WTC11 (cell line): ENCODE data around the gene RHOT2. TPM values are rescaled to one million over a fixed set of nuclear protein-coding genes. Genes with fewer than 3 reads are reported as not detected.

Experiments used
- ATAC-seq: fragments of 200-7000 bp; cut with Tn5 transposase; 2 replicates; pipeline ENCODE4 v1.10.0; 2021; ENCODE audit warnings: mild to moderate bottlenecking, moderate library complexity
- CTCF ChIA-PET: fragments of 300-600 bp; sonication (Branson Sonifier 250); formaldehyde crosslinking; loops from one replicate; lab custom pipeline; 2021; ENCODE audit warnings: antibody characterized with exemption; lab: Charles Lee
- POLR2A ChIA-PET: fragments of 350-600 bp; sonication (Branson Sonifier 250); formaldehyde crosslinking; loops from one replicate; lab custom pipeline; 2021; ENCODE audit warnings: antibody characterized with exemption; lab: Charles Lee
- DNase-seq: peaks from one replicate; pipeline ENCODE4 v3.0.0; 2021; ENCODE audit warnings: low spot score
- H3K27ac Mint-ChIP-seq: 2 replicates; pipeline ENCODE4 v1.8.0; 2021; ENCODE audit warnings: mixed read lengths
- H3K27me3 Mint-ChIP-seq: 2 replicates; pipeline ENCODE4 v1.8.0; 2021; ENCODE audit warnings: low read depth, mild to moderate bottlenecking, moderate library complexity, mixed read lengths
- H3K36me3 Mint-ChIP-seq: 2 replicates; pipeline ENCODE4 v1.8.0; 2021; ENCODE audit warnings: mixed read lengths
- H3K4me1 Mint-ChIP-seq: 2 replicates; pipeline ENCODE4 v1.8.0; 2022; ENCODE audit warnings: mixed read lengths
- H3K4me3 Mint-ChIP-seq: 2 replicates; pipeline ENCODE4 v1.8.0; 2021; ENCODE audit warnings: mild to moderate bottlenecking, moderate library complexity, mixed read lengths
- H3K9me3 Mint-ChIP-seq: 2 replicates; pipeline ENCODE4 v1.8.0; 2021; ENCODE audit warnings: mixed read lengths
- ATF1 ChIP-seq: sonication (generic); formaldehyde crosslinking; IDR thresholded peaks from 2 replicates; pipeline ENCODE4 v1.8.1; 2023; ENCODE audit warnings: mild to moderate bottlenecking, moderate library complexity, missing genetic modification reagents
- CBFB ChIP-seq: sonication (generic); formaldehyde crosslinking; IDR thresholded peaks from 2 replicates; pipeline ENCODE4 v1.8.1; 2022; ENCODE audit warnings: mild to moderate bottlenecking, low read depth, missing genetic modification reagents
- CREM ChIP-seq: sonication (generic); formaldehyde crosslinking; IDR thresholded peaks from 2 replicates; pipeline ENCODE4 v1.8.1; 2022; ENCODE audit warnings: mild to moderate bottlenecking, missing genetic modification reagents, moderate library complexity
- ELF4 ChIP-seq: sonication (generic); formaldehyde crosslinking; IDR thresholded peaks from 2 replicates; pipeline ENCODE4 v1.8.1; 2022; ENCODE audit warnings: low read depth, mild to moderate bottlenecking, moderate library complexity, missing genetic modification reagents
- EMX1 ChIP-seq: fragments of 250-450 bp; sonication (Bioruptor Pico); IDR thresholded peaks from 2 replicates; pipeline ENCODE4 v1.8.0; 2021; ENCODE audit warnings: mild to moderate bottlenecking
- ETV6 ChIP-seq: sonication (generic); formaldehyde crosslinking; IDR thresholded peaks from 2 replicates; pipeline ENCODE4 v1.8.1; 2022; ENCODE audit warnings: mild to moderate bottlenecking, missing genetic modification reagents
- GRHL2 ChIP-seq: fragments of 250-450 bp; sonication (Bioruptor Pico); IDR thresholded peaks from 2 replicates; pipeline ENCODE4 v1.8.0; 2022; ENCODE audit warnings: mild to moderate bottlenecking, moderate library complexity; ENCODE audit not compliant: insufficient replicate concordance, severe bottlenecking
- MXD4 ChIP-seq: fragments of 250-450 bp; sonication (Bioruptor Pico); IDR thresholded peaks from 2 replicates; pipeline ENCODE4 v1.8.0; 2021; ENCODE audit warnings: mild to moderate bottlenecking, moderate library complexity, borderline replicate concordance
- MYBL2 ChIP-seq: sonication (generic); formaldehyde crosslinking; IDR thresholded peaks from 2 replicates; pipeline ENCODE4 v1.8.1; 2023; ENCODE audit warnings: mild to moderate bottlenecking, moderate library complexity, missing genetic modification reagents
- NR3C1 ChIP-seq: sonication (generic); formaldehyde crosslinking; conservative IDR thresholded peaks from 2 replicates; pipeline ENCODE4 v1.8.1; 2023; ENCODE audit warnings: low read depth, mild to moderate bottlenecking, missing genetic modification reagents
- RORB ChIP-seq: fragments of 250-450 bp; sonication (Bioruptor Pico); IDR thresholded peaks from 2 replicates; pipeline ENCODE4 v1.9.0; 2021; ENCODE audit warnings: mild to moderate bottlenecking
- SP1 ChIP-seq: sonication (generic); formaldehyde crosslinking; conservative IDR thresholded peaks from 2 replicates; pipeline ENCODE4 v1.8.1; 2022; ENCODE audit warnings: missing genetic modification reagents
- TEAD4 ChIP-seq: sonication (generic); formaldehyde crosslinking; IDR thresholded peaks from 2 replicates; pipeline ENCODE4 v1.8.0; 2022; ENCODE audit warnings: mild to moderate bottlenecking, missing genetic modification reagents
- ZNF121 ChIP-seq: sonication (generic); formaldehyde crosslinking; IDR thresholded peaks from 2 replicates; pipeline ENCODE4 v1.8.0; 2023; ENCODE audit warnings: missing genetic modification reagents
- ZNF232 ChIP-seq: sonication (generic); formaldehyde crosslinking; IDR thresholded peaks from 2 replicates; pipeline ENCODE4 v1.8.0; 2022; ENCODE audit warnings: mild to moderate bottlenecking, missing genetic modification reagents
- ZNF263 ChIP-seq: sonication (generic); formaldehyde crosslinking; IDR thresholded peaks from 2 replicates; pipeline ENCODE4 v1.8.1; 2022; ENCODE audit warnings: low read depth, mild to moderate bottlenecking, moderate library complexity, missing genetic modification reagents
- ZNF423 ChIP-seq: fragments of 250-450 bp; sonication (Bioruptor Pico); IDR thresholded peaks from 2 replicates; pipeline ENCODE4 v2.1.2; 2022; ENCODE audit warnings: mild to moderate bottlenecking, moderate library complexity
- total RNA-seq: library from RNA; stranded (reverse); gene quantifications from 3 replicates; pipeline ENCODE4 v1.2.3, GENCODE V29; 2021
- TF ChIP-seq, protein P1 (sequence below): sonication (generic); formaldehyde crosslinking; IDR thresholded peaks from 2 replicates; pipeline ENCODE4 v1.8.1; 2023; ENCODE audit warnings: mild to moderate bottlenecking, missing genetic modification reagents
- TF ChIP-seq, protein P2 (sequence below): sonication (generic); formaldehyde crosslinking; IDR thresholded peaks from 2 replicates; pipeline ENCODE4 v1.8.1; 2022; ENCODE audit warnings: low read depth, mild to moderate bottlenecking, moderate library complexity, missing genetic modification reagents, borderline replicate concordance
- TF ChIP-seq, protein P3 (sequence below): sonication (generic); formaldehyde crosslinking; IDR thresholded peaks from 2 replicates; pipeline ENCODE4 v1.8.0; 2022; ENCODE audit warnings: mild to moderate bottlenecking, missing genetic modification reagents
- TF ChIP-seq, protein P4 (sequence below): sonication (generic); formaldehyde crosslinking; IDR thresholded peaks from 2 replicates; pipeline ENCODE4 v1.8.1; 2022; ENCODE audit warnings: missing genetic modification reagents, borderline replicate concordance
- TF ChIP-seq, protein P5 (sequence below): fragments of 250-450 bp; sonication (Bioruptor Pico); IDR thresholded peaks from 2 replicates; pipeline ENCODE4 v1.9.0; 2021; ENCODE audit warnings: moderate library complexity, mild to moderate bottlenecking, inconsistent platforms, borderline replicate concordance
- TF ChIP-seq, protein P6 (sequence below): fragments of 200-600 bp; IDR thresholded peaks from 2 replicates; pipeline ENCODE4 v1.8.0; 2022; ENCODE audit warnings: antibody characterized with exemption
- TF ChIP-seq, protein P7 (sequence below): sonication (generic); formaldehyde crosslinking; IDR thresholded peaks from 2 replicates; pipeline ENCODE4 v1.8.1; 2022; ENCODE audit warnings: low read depth, missing genetic modification reagents, borderline replicate concordance

Gene RHOT2
- total RNA-seq, 1 experiment from 2014 or later, result 285 TPM

DNA sequence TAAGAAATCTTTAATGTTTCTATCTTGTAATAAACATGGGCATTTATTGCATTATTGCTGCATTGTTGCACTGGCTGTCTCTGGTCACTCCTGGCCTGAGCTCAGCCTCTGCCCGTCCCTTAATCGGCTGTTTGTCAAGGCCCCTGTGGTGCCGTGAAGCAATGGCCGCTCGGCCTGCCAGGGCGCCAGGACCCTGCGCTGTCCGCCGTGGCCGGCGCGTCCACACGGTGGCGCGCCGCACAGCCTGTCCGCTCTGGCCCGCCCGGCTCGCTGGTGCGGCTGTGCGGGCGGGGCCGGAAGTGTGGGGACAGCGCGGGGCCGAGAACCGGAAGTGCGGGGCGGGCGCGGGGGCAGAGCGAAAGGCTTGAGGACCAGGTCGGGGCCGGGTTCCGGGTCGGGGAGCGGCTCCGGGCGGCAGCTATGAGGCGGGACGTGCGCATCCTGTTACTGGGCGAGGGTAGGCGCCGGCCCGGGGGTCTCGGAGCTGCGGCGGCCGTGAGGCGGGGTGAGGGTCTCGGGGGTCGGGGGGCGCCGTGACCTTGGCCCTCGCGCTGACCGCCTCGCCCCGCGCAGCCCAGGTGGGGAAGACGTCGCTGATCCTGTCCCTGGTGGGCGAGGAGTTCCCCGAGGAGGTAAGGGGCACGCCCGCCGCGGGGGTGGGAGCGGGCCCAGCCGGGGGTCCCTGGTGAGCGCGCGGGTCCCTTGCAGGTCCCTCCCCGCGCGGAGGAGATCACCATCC is at the start of gene RHOT2 (continued):
- TF ChIP-seq, protein P1, sequence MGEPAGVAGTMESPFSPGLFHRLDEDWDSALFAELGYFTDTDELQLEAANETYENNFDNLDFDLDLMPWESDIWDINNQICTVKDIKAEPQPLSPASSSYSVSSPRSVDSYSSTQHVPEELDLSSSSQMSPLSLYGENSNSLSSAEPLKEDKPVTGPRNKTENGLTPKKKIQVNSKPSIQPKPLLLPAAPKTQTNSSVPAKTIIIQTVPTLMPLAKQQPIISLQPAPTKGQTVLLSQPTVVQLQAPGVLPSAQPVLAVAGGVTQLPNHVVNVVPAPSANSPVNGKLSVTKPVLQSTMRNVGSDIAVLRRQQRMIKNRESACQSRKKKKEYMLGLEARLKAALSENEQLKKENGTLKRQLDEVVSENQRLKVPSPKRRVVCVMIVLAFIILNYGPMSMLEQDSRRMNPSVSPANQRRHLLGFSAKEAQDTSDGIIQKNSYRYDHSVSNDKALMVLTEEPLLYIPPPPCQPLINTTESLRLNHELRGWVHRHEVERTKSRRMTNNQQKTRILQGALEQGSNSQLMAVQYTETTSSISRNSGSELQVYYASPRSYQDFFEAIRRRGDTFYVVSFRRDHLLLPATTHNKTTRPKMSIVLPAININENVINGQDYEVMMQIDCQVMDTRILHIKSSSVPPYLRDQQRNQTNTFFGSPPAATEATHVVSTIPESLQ (CRISPR knock-in tag), result no peak
- TF ChIP-seq, protein P2, sequence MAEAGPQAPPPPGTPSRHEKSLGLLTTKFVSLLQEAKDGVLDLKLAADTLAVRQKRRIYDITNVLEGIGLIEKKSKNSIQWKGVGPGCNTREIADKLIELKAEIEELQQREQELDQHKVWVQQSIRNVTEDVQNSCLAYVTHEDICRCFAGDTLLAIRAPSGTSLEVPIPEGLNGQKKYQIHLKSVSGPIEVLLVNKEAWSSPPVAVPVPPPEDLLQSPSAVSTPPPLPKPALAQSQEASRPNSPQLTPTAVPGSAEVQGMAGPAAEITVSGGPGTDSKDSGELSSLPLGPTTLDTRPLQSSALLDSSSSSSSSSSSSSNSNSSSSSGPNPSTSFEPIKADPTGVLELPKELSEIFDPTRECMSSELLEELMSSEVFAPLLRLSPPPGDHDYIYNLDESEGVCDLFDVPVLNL (CRISPR knock-in tag), result no peak
- TF ChIP-seq ELF4 (CRISPR knock-in tag) (peak; percentile 38; the same call in 1 of the 2 replicates), ATF1 (CRISPR knock-in tag) (0 out of 2 replicates have a peak, but pooled peaks have one; percentile 28), CREM (CRISPR knock-in tag) (peak; percentile 89), GRHL2 (CRISPR knock-in tag) (no peak), CBFB (CRISPR knock-in tag) (no peak), ETV6 (CRISPR knock-in tag) (peak; percentile 91), EMX1 (CRISPR knock-in tag) (peak; percentile 66; the same call in 1 of the 2 replicates)
- TF ChIP-seq, protein P3, sequence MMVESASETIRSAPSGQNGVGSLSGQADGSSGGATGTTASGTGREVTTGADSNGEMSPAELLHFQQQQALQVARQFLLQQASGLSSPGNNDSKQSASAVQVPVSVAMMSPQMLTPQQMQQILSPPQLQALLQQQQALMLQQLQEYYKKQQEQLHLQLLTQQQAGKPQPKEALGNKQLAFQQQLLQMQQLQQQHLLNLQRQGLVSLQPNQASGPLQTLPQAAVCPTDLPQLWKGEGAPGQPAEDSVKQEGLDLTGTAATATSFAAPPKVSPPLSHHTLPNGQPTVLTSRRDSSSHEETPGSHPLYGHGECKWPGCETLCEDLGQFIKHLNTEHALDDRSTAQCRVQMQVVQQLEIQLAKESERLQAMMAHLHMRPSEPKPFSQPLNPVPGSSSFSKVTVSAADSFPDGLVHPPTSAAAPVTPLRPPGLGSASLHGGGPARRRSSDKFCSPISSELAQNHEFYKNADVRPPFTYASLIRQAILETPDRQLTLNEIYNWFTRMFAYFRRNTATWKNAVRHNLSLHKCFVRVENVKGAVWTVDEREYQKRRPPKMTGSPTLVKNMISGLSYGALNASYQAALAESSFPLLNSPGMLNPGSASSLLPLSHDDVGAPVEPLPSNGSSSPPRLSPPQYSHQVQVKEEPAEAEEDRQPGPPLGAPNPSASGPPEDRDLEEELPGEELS, result 0 out of 2 replicates have a peak, but pooled peaks have one; percentile 48

DNA sequence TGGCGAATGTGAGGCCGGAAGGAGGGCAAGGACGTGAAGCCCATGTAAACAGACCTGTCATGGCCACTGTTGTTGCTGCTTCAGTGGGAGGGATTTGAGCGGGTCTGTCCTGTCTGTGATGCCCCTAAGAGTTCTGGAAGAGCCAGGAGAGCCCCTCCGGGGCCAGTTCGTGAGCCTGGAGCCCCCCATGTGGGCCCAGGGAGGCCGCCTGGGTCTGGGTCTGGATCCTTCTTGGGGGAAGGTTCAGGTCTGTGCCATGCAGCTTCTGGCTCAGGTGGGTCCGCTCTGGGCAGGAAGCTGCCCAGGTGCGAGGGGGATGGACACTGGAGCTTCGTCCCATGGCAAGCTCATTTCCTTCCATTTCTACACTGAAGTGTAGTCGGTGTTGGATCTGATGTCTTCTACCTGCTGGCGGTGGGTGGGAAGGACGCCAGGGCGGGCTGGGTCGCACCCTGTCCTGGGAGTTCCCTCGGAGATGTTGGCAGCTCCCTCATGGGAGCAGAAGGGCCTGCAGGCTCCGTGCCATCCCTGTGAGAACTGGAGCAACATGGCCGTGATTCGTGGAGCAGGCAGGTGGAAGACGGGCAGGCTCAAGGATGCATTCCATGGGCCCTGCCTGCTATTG is 48.3 kb upstream of the RHOT2 start:
- CTCF ChIA-PET, result interaction anchor here (0.7 to 3.5 kb wide), 4 partner anchors 8 to 132 kb away, joined by 3 to 18 read pairs (median 4); no protein-coding TSS in a partner anchor
- H3K9me3 Mint-ChIP-seq, result no peaks in the 10 kb centered on the region
- no peaks in the 10 kb centered on the region for H3K27me3 Mint-ChIP-seq
- ATAC-seq (no peak), DNase-seq (no peak)
- H3K36me3 Mint-ChIP-seq, result peaks cover 6% of the 10 kb centered on the region
- POLR2A ChIA-PET, result no interaction called here
- H3K4me1 Mint-ChIP-seq, result peaks cover 24% of the 10 kb centered on the region
- no peak overlapping the region for H3K27ac Mint-ChIP-seq
- no peak overlapping the region for H3K4me3 Mint-ChIP-seq
- no peak for TF ChIP-seq NR3C1 (CRISPR knock-in tag)
- TF ChIP-seq ZNF263 (CRISPR knock-in tag), result no peak
- no peak for TF ChIP-seq ZNF121
- TF ChIP-seq, protein P4, sequence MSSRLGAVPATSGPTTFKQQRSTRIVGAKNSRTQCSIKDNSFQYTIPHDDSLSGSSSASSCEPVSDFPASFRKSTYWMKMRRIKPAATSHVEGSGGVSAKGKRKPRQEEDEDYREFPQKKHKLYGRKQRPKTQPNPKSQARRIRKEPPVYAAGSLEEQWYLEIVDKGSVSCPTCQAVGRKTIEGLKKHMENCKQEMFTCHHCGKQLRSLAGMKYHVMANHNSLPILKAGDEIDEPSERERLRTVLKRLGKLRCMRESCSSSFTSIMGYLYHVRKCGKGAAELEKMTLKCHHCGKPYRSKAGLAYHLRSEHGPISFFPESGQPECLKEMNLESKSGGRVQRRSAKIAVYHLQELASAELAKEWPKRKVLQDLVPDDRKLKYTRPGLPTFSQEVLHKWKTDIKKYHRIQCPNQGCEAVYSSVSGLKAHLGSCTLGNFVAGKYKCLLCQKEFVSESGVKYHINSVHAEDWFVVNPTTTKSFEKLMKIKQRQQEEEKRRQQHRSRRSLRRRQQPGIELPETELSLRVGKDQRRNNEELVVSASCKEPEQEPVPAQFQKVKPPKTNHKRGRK, result no peak
- TF ChIP-seq, protein P5, sequence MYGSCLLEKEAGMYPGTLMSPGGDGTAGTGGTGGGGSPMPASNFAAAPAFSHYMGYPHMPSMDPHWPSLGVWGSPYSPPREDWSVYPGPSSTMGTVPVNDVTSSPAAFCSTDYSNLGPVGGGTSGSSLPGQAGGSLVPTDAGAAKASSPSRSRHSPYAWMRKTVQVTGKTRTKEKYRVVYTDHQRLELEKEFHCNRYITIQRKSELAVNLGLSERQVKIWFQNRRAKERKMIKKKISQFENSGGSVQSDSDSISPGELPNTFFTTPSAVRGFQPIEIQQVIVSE (CRISPR knock-in tag), result no peak
- no peak for TF ChIP-seq MXD4 (CRISPR knock-in tag)
- no peak for TF ChIP-seq ZNF423 (CRISPR knock-in tag)
- no peak for TF ChIP-seq MYBL2 (CRISPR knock-in tag)
- TF ChIP-seq, protein P6, sequence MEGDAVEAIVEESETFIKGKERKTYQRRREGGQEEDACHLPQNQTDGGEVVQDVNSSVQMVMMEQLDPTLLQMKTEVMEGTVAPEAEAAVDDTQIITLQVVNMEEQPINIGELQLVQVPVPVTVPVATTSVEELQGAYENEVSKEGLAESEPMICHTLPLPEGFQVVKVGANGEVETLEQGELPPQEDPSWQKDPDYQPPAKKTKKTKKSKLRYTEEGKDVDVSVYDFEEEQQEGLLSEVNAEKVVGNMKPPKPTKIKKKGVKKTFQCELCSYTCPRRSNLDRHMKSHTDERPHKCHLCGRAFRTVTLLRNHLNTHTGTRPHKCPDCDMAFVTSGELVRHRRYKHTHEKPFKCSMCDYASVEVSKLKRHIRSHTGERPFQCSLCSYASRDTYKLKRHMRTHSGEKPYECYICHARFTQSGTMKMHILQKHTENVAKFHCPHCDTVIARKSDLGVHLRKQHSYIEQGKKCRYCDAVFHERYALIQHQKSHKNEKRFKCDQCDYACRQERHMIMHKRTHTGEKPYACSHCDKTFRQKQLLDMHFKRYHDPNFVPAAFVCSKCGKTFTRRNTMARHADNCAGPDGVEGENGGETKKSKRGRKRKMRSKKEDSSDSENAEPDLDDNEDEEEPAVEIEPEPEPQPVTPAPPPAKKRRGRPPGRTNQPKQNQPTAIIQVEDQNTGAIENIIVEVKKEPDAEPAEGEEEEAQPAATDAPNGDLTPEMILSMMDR, result no peak
- TF ChIP-seq ZNF232 (CRISPR knock-in tag), result no peak
- no peak for TF ChIP-seq SP1 (CRISPR knock-in tag)
- TF ChIP-seq RORB, result no peak
- TF ChIP-seq, protein P7, sequence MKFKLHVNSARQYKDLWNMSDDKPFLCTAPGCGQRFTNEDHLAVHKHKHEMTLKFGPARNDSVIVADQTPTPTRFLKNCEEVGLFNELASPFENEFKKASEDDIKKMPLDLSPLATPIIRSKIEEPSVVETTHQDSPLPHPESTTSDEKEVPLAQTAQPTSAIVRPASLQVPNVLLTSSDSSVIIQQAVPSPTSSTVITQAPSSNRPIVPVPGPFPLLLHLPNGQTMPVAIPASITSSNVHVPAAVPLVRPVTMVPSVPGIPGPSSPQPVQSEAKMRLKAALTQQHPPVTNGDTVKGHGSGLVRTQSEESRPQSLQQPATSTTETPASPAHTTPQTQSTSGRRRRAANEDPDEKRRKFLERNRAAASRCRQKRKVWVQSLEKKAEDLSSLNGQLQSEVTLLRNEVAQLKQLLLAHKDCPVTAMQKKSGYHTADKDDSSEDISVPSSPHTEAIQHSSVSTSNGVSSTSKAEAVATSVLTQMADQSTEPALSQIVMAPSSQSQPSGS (CRISPR knock-in tag), result no peak
- no peak for TF ChIP-seq TEAD4 (CRISPR knock-in tag)
